GM06990 (cell line): ENCODE data around the gene CFAP298.

Experiments
- DNase-seq: peaks from one replicate; pipeline ENCODE4 v3.0.0-alpha.2; 2011; ENCODE audit not compliant: insufficient read length; ENCODE audit errors: extremely low read depth
- H3K27me3 ChIP-seq: replicated peaks from 2 replicates; pipeline ENCODE4 v1.6.0; 2011; ENCODE audit warnings: low read length; ENCODE audit not compliant: control insufficient read depth, insufficient read depth
- H3K36me3 ChIP-seq: 2 replicates; pipeline ENCODE4 v1.5.1; 2011; ENCODE audit warnings: low read length; ENCODE audit not compliant: control insufficient read depth, insufficient read depth
- H3K4me3 ChIP-seq: replicated peaks from 2 replicates; pipeline ENCODE4 v1.5.1; 2011; ENCODE audit warnings: low read depth, mild to moderate bottlenecking, control low read depth, low read length
- CTCF ChIP-seq: IDR thresholded peaks from 2 replicates; pipeline ENCODE4 v1.5.1; 2011; ENCODE audit warnings: low read length, control low read depth, mild to moderate bottlenecking, inconsistent platforms; ENCODE audit not compliant: insufficient read depth, poor library complexity, severe bottlenecking

The CFAP298 gene

GRCh38 chr21:32593690-32594089 is 18.5 kb downstream of the CFAP298 start:
- DNase-seq, result no peak
- no peak for TF ChIP-seq CTCF
- Histone ChIP-seq H3K36me3 (no peaks in the 10 kb centered on the region), H3K27me3 (no peaks in the 10 kb centered on the region), H3K4me3 (no peak overlapping the region)

GRCh38 chr21:32592929-32593502 is 19.2 kb downstream of the CFAP298 start:
- Histone ChIP-seq H3K36me3 (no peaks in the 10 kb centered on the region), H3K27me3 (no peaks in the 10 kb centered on the region), H3K4me3 (no peak overlapping the region)
- no peak for TF ChIP-seq CTCF
- DNase-seq, result no peak

GRCh38 chr21:32590130-32590529 is 22.0 kb downstream of the CFAP298 start:
- Histone ChIP-seq H3K36me3 (no peaks in the 10 kb centered on the region), H3K4me3 (no peak overlapping the region), H3K27me3 (no peaks in the 10 kb centered on the region; the same call in 1 of the 2 replicates)
- no peak for TF ChIP-seq CTCF
- DNase-seq, result no peak

- Histone ChIP-seq H3K36me3 (no peaks in the 10 kb centered on the region), H3K27me3 (no peaks in the 10 kb centered on the region; the same call in 1 of the 2 replicates), H3K4me3 (no peak overlapping the region)
- DNase-seq, result no peak
- TF ChIP-seq CTCF, result no peak
These were observed 24.5 kb downstream of the CFAP298 start for GRCh38 chr21:32587651-32588050.

- H3K4me3 ChIP-seq, result no peak overlapping the region
- no peak for TF ChIP-seq CTCF
- H3K36me3 ChIP-seq, result no peaks in the 10 kb centered on the region
- no peaks in the 10 kb centered on the region; the same call in 1 of the 2 replicates for H3K27me3 ChIP-seq
- DNase-seq, result no peak
These were observed 25.1 kb downstream of the CFAP298 start for GRCh38 chr21:32587120-32587519.

GRCh38 chr21:32585970-32586369 is 26.2 kb downstream of the CFAP298 start:
- Histone ChIP-seq H3K27me3 (no peaks in the 10 kb centered on the region; the same call in 1 of the 2 replicates), H3K36me3 (no peaks in the 10 kb centered on the region), H3K4me3 (no peak overlapping the region)
- DNase-seq, result no peak
- TF ChIP-seq CTCF, result no peak
